Measurements from ENCODE around the gene AP4B1. TPM values are rescaled to one million over a fixed set of nuclear protein-coding genes. Genes with fewer than 3 reads are reported as not detected.

Gene AP4B1
- total and polyA plus RNA-seq, 2 of the 13 experiments (the other 11 are each of a cell fraction or from before 2014, with no cell fraction given): 8.5 to 12.0 TPM

DNA sequence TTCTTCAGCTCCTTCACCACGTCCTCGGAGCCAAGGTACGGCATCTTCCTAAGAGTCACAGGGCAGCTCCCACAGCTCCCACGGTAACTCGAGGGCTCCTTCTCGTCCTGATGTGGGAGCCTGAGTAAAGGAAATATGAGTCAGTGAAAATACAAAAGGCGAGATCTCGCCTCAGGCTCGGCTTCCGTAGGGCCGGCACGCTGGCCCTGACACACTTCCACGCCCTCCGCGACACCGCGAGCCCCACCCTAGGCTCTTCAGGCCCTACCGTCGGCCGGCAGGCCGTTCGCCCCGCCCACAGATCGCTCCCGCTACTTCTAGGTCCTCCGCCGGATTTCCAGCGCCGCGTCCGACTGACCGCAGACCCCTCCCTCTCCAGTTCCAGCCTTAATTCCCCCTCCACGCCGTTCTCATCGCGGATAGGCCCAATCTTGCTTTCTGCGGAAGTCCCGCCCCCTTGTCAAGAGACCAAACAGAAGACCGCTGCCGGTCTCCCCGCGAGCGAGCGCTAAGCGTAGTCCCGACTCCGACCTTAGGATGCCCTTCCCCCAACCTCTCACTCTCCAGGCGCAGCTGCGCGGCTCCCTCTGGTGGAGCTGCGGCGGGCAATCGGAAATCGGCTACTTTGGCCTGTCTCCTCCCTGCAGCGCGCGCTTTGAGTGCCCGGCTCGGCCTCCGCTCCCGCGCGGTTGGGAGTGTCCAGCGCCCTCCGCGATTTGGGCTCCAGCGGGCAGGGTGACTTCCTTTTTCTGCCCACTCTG is at the start of gene AP4B1, which contains the start of gene DCLRE1B (continued):
- peak; percentile 82 for TF ChIP-seq POGZ (CRISPR knock-in tag; IDR thresholded peaks at IDR 0.05)
- peak; percentile 86 for TF ChIP-seq ZNF292 (CRISPR knock-in tag; IDR thresholded peaks at IDR 0.05; ENCODE audit: borderline replicate concordance, low read depth)
- TF ChIP-seq, protein P1, sequence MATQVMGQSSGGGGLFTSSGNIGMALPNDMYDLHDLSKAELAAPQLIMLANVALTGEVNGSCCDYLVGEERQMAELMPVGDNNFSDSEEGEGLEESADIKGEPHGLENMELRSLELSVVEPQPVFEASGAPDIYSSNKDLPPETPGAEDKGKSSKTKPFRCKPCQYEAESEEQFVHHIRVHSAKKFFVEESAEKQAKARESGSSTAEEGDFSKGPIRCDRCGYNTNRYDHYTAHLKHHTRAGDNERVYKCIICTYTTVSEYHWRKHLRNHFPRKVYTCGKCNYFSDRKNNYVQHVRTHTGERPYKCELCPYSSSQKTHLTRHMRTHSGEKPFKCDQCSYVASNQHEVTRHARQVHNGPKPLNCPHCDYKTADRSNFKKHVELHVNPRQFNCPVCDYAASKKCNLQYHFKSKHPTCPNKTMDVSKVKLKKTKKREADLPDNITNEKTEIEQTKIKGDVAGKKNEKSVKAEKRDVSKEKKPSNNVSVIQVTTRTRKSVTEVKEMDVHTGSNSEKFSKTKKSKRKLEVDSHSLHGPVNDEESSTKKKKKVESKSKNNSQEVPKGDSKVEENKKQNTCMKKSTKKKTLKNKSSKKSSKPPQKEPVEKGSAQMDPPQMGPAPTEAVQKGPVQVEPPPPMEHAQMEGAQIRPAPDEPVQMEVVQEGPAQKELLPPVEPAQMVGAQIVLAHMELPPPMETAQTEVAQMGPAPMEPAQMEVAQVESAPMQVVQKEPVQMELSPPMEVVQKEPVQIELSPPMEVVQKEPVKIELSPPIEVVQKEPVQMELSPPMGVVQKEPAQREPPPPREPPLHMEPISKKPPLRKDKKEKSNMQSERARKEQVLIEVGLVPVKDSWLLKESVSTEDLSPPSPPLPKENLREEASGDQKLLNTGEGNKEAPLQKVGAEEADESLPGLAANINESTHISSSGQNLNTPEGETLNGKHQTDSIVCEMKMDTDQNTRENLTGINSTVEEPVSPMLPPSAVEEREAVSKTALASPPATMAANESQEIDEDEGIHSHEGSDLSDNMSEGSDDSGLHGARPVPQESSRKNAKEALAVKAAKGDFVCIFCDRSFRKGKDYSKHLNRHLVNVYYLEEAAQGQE (IDR thresholded peaks at IDR 0.05; ENCODE audit: borderline replicate concordance in 1 of 2, low read depth in 1 of 2, low read length in 2 of 2): 0 out of 4 replicates have a peak, but pooled peaks of 1 of the 2 experiments have one; percentile 10
- peak; percentile 65; the same call in 1 of the 2 replicates for TF ChIP-seq TAF1 (CRISPR knock-in tag; IDR thresholded peaks at IDR 0.05)
- TF ChIP-seq, protein P2, sequence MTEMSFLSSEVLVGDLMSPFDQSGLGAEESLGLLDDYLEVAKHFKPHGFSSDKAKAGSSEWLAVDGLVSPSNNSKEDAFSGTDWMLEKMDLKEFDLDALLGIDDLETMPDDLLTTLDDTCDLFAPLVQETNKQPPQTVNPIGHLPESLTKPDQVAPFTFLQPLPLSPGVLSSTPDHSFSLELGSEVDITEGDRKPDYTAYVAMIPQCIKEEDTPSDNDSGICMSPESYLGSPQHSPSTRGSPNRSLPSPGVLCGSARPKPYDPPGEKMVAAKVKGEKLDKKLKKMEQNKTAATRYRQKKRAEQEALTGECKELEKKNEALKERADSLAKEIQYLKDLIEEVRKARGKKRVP (CRISPR knock-in tag; IDR thresholded peaks at IDR 0.05): peak in 1 of 2 experiments; percentile 63; a peak in 2 of 4 replicates
- peak; percentile 90 for TF ChIP-seq SRF (IDR thresholded peaks at IDR 0.05; ENCODE audit: low read depth, low read length)
- no peak for TF ChIP-seq TEAD2 (CRISPR knock-in tag; IDR thresholded peaks at IDR 0.05)
- TF ChIP-seq SMARCC2 (IDR thresholded peaks at IDR 0.05): no peak
- TF ChIP-seq, protein P3, sequence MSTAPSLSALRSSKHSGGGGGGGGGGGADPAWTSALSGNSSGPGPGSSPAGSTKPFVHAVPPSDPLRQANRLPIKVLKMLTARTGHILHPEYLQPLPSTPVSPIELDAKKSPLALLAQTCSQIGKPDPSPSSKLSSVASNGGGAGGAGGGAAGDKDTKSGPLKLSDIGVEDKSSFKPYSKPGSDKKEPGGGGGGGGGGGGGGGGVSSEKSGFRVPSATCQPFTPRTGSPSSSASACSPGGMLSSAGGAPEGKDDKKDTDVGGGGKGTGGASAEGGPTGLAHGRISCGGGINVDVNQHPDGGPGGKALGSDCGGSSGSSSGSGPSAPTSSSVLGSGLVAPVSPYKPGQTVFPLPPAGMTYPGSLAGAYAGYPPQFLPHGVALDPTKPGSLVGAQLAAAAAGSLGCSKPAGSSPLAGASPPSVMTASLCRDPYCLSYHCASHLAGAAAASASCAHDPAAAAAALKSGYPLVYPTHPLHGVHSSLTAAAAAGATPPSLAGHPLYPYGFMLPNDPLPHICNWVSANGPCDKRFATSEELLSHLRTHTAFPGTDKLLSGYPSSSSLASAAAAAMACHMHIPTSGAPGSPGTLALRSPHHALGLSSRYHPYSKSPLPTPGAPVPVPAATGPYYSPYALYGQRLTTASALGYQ (CRISPR knock-in tag; IDR thresholded peaks at IDR 0.05): peak; percentile 71; the same call in 1 of the 2 replicates
- TF ChIP-seq ZMYM4 (CRISPR knock-in tag; IDR thresholded peaks at IDR 0.05): peak; percentile 91
- TF ChIP-seq ZNF136 (CRISPR knock-in tag; IDR thresholded peaks at IDR 0.05; ENCODE audit: low read depth): peak; percentile 39; the same call in 1 of the 2 replicates
- no peak for TF ChIP-seq ZNF12 (CRISPR knock-in tag; IDR thresholded peaks at IDR 0.05)
- 0 out of 2 replicates have a peak, but pooled peaks have one; percentile 68 for TF ChIP-seq ZNF670 (CRISPR knock-in tag; IDR thresholded peaks at IDR 0.05; ENCODE audit: borderline replicate concordance)
- TF ChIP-seq RCOR2 (CRISPR knock-in tag; IDR thresholded peaks at IDR 0.05): peak; percentile 70; the same call in 1 of the 2 replicates
- TF ChIP-seq ZNF546 (CRISPR knock-in tag; conservative IDR thresholded peaks at IDR 0.05): 0 out of 2 replicates have a peak, but pooled peaks have one; percentile 50
- TF ChIP-seq SP1 (IDR thresholded peaks at IDR 0.05): no peak
- TF ChIP-seq SP1 (CRISPR knock-in tag; IDR thresholded peaks at IDR 0.05): peak; percentile 1; the same call in 1 of the 2 replicates
- TF ChIP-seq ZNF274 (CRISPR knock-in tag; IDR thresholded peaks at IDR 0.05): peak; percentile 60; the same call in 1 of the 2 replicates
- no peak for TF ChIP-seq HOXA7 (CRISPR knock-in tag; IDR thresholded peaks at IDR 0.05)
- TF ChIP-seq MTF2 (CRISPR knock-in tag; IDR thresholded peaks at IDR 0.05; ENCODE audit: borderline replicate concordance): peak; percentile 88; the same call in 1 of the 2 replicates
- TF ChIP-seq KLF15 (CRISPR knock-in tag; IDR thresholded peaks at IDR 0.05; ENCODE audit: borderline replicate concordance): no peak; the same call in 1 of the 2 replicates
- TF ChIP-seq, protein P4, sequence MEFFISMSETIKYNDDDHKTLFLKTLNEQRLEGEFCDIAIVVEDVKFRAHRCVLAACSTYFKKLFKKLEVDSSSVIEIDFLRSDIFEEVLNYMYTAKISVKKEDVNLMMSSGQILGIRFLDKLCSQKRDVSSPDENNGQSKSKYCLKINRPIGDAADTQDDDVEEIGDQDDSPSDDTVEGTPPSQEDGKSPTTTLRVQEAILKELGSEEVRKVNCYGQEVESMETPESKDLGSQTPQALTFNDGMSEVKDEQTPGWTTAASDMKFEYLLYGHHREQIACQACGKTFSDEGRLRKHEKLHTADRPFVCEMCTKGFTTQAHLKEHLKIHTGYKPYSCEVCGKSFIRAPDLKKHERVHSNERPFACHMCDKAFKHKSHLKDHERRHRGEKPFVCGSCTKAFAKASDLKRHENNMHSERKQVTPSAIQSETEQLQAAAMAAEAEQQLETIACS (CRISPR knock-in tag; IDR thresholded peaks at IDR 0.05): peak; percentile 90

All from HepG2 (cell line).